D721Med (cell line): ENCODE measurements around the gene CDH4.

Experiments used
- DNase-seq: peaks from one replicate; pipeline ENCODE4 v3.0.0; 2011; ENCODE audit warnings: low spot score; ENCODE audit not compliant: insufficient read length
- FAIRE-seq: peaks from 2 replicates; lab custom pipeline; 2011; peaks lifted over from hg19 to GRCh38; lab: Jason Lieb, UNC
- CTCF ChIP-seq: IDR thresholded peaks from 2 replicates; pipeline ENCODE4 v1.5.1; 2012; ENCODE audit warnings: mild to moderate bottlenecking, control low read depth; ENCODE audit not compliant: insufficient read depth; ENCODE audit errors: missing control alignments

CDH4 gene

GRCh38 chr20:61784801-61785566 is 532.9 kb downstream of the CDH4 start:
- no peak for TF ChIP-seq CTCF

GRCh38 chr20:61785567-61785816 is 533.4 kb downstream of the CDH4 start:
- no peak for FAIRE-seq
- no peak for TF ChIP-seq CTCF

More at GRCh38 chr20:61784801-61785566, 532.9 kb downstream of the CDH4 start:
- FAIRE-seq (no peak), DNase-seq (no peak)

GRCh38 chr20:61786230-61786629 is 534.2 kb downstream of the CDH4 start:
- TF ChIP-seq CTCF, result no peak
- no peak for DNase-seq
- no peak for FAIRE-seq

More at GRCh38 chr20:61785567-61785816, 533.4 kb downstream of the CDH4 start:
- DNase-seq, result no peak

- no peak for FAIRE-seq
- TF ChIP-seq CTCF, result no peak
- DNase-seq, result no peak
Observed at GRCh38 chr20:61788343-61788742, 536.3 kb downstream of the CDH4 start.

- no peak for DNase-seq
- no peak for TF ChIP-seq CTCF
- no peak for FAIRE-seq
Observed at GRCh38 chr20:61789329-61789728, 537.3 kb downstream of the CDH4 start.

GRCh38 chr20:61790116-61790827 is 538.2 kb downstream of the CDH4 start:
- no peak for FAIRE-seq
- DNase-seq, result no peak
- TF ChIP-seq CTCF, result no peak

- FAIRE-seq (no peak), DNase-seq (no peak)
- no peak for TF ChIP-seq CTCF
Observed at GRCh38 chr20:61791995-61792394, 539.9 kb downstream of the CDH4 start.
